ENCODE measurements around the gene PCGF5.

PCGF5 gene

GRCh38 chr10:91311601-91312381 is 91.3 kb downstream of the PCGF5 start:
- H3K27me3 ChIP-seq (ENCODE audit: control insufficient read depth, insufficient read depth, low read length) = no peaks in the 10 kb centered on the region
- H3K36me3 ChIP-seq (ENCODE audit: control insufficient read depth, insufficient read depth, low read length) = no peaks in the 10 kb centered on the region
- H3K4me2 ChIP-seq (ENCODE audit: low read length) = no peak overlapping the region
- no peaks in the 10 kb centered on the region for H3K79me2 ChIP-seq
- H3K27ac ChIP-seq = no peak overlapping the region
- H3K4me3 ChIP-seq (ENCODE audit: low read depth, low read length) = no peak overlapping the region
- no peaks in the 10 kb centered on the region for H3K9me3 ChIP-seq (ENCODE audit: control insufficient read depth, low read length)
- no peak overlapping the region for H2AFZ ChIP-seq
- no peak overlapping the region for H3K9ac ChIP-seq
- TF ChIP-seq CTCF (IDR thresholded peaks at IDR 0.05) = no peak
- H3K4me1 ChIP-seq = no peaks in the 10 kb centered on the region

- Histone ChIP-seq H3K4me1 (no peaks in the 10 kb centered on the region), H3K4me3 (ENCODE audit: low read depth, low read length) (no peak overlapping the region), H2AFZ (no peak overlapping the region), H3K27me3 (ENCODE audit: control insufficient read depth, insufficient read depth, low read length) (no peaks in the 10 kb centered on the region), H3K36me3 (ENCODE audit: control insufficient read depth, insufficient read depth, low read length) (no peaks in the 10 kb centered on the region), H3K9me3 (ENCODE audit: control insufficient read depth, low read length) (no peaks in the 10 kb centered on the region), H3K4me2 (ENCODE audit: low read length) (no peak overlapping the region), H3K27ac (no peak overlapping the region), H3K9ac (no peak overlapping the region), H3K79me2 (no peaks in the 10 kb centered on the region)
- TF ChIP-seq CTCF (IDR thresholded peaks at IDR 0.05) = no peak
These were observed 91.9 kb downstream of the PCGF5 start for GRCh38 chr10:91312382-91312733.

- Histone ChIP-seq H3K27me3 (ENCODE audit: control insufficient read depth, insufficient read depth, low read length) (no peaks in the 10 kb centered on the region), H3K9ac (no peak overlapping the region), H3K27ac (no peak overlapping the region), H3K36me3 (ENCODE audit: control insufficient read depth, insufficient read depth, low read length) (no peaks in the 10 kb centered on the region), H3K4me2 (ENCODE audit: low read length) (no peak overlapping the region), H2AFZ (no peak overlapping the region), H3K79me2 (no peaks in the 10 kb centered on the region), H3K4me1 (no peaks in the 10 kb centered on the region), H3K9me3 (ENCODE audit: control insufficient read depth, low read length) (no peaks in the 10 kb centered on the region), H3K4me3 (ENCODE audit: low read depth, low read length) (no peak overlapping the region)
- TF ChIP-seq CTCF (IDR thresholded peaks at IDR 0.05) = no peak
These were observed 93.5 kb downstream of the PCGF5 start for GRCh38 chr10:91313796-91314485.

- H3K4me2 ChIP-seq (ENCODE audit: low read length) = no peak overlapping the region
These were observed 96.0 kb downstream of the PCGF5 start for GRCh38 chr10:91316486-91316885.

More at GRCh38 chr10:91316486-91316885, 96.0 kb downstream of the PCGF5 start:
- no peaks in the 10 kb centered on the region for H3K36me3 ChIP-seq (ENCODE audit: control insufficient read depth, insufficient read depth, low read length)
- no peaks in the 10 kb centered on the region for H3K27me3 ChIP-seq (ENCODE audit: control insufficient read depth, insufficient read depth, low read length)
- no peaks in the 10 kb centered on the region for H3K4me1 ChIP-seq
- no peak overlapping the region for H3K27ac ChIP-seq
- H3K4me3 ChIP-seq (ENCODE audit: low read depth, low read length) = no peak overlapping the region
- no peak for TF ChIP-seq CTCF (IDR thresholded peaks at IDR 0.05)
- H2AFZ ChIP-seq = no peak overlapping the region
- H3K9ac ChIP-seq = no peak overlapping the region
- no peaks in the 10 kb centered on the region for H3K9me3 ChIP-seq (ENCODE audit: control insufficient read depth, low read length)
- no peaks in the 10 kb centered on the region for H3K79me2 ChIP-seq
